HL-60 (cell line): ENCODE data around the gene STAT4.

Experiments used
- CTCF ChIP-seq: IDR thresholded peaks from one replicate; pipeline ENCODE4 v1.5.1; 2011; ENCODE audit warnings: low read length, control low read depth, inconsistent platforms; ENCODE audit not compliant: insufficient read depth
- GABPA ChIP-seq: IDR thresholded peaks from 2 replicates; pipeline ENCODE4 v1.6.1; 2012; ENCODE audit warnings: low read depth
- POLR2AphosphoS5 ChIP-seq: IDR thresholded peaks from 2 replicates; pipeline ENCODE4 v1.6.1; 2012; ENCODE audit warnings: low read depth
- REST ChIP-seq: IDR thresholded peaks from 2 replicates; pipeline ENCODE4 v1.6.1; 2012; ENCODE audit warnings: low read depth; ENCODE audit not compliant: insufficient replicate concordance

GRCh38 chr2:191051825-191052778 is 98.7 kb downstream of the STAT4 start:
- TF ChIP-seq CTCF = peak; percentile 21
- peak; percentile 31; the same call in 1 of the 2 replicates for TF ChIP-seq POLR2AphosphoS5
- TF ChIP-seq REST = peak; percentile 22
- TF ChIP-seq GABPA = no peak
